Naive B cell (primary cell): Measurements from ENCODE around the gene JCHAIN. TPM values are rescaled to one million over a fixed set of nuclear protein-coding genes. Genes with fewer than 3 reads are reported as not detected.

ENCODE experiments used
- ATAC-seq, 2 donors: fragments of 150-1000 bp; cut with Tn5 transposase; 2 replicates each; pipeline ENCODE4 v1.10.0; 2021; ENCODE audit warnings: low read depth in 2 of 2, mild to moderate bottlenecking in 2 of 2, moderate library complexity in 2 of 2
- DNase-seq: peaks from one replicate; pipeline ENCODE4 v3.0.0; 2022
- H3K27ac Mint-ChIP-seq, 6 donors: one replicate each; pipeline ENCODE4 v1.8.0; 2020 to 2022; ENCODE audit warnings: mild to moderate bottlenecking in 6 of 6, mixed read lengths in 6 of 6, moderate library complexity in 5 of 6, inconsistent platforms in 2 of 6
- H3K27me3 Mint-ChIP-seq, 3 donors: one replicate each; pipeline ENCODE4 v1.8.0; 2021 to 2022; ENCODE audit warnings: mixed read lengths in 3 of 3, mild to moderate bottlenecking in 1 of 3
- H3K36me3 Mint-ChIP-seq, 2 donors: one replicate each; pipeline ENCODE4 v1.8.0; 2020 to 2022; ENCODE audit warnings: mixed read lengths in 2 of 2, inconsistent platforms in 1 of 2, mild to moderate bottlenecking in 1 of 2
- H3K4me1 Mint-ChIP-seq, 3 donors: one replicate each; pipeline ENCODE4 v1.8.0; 2020 to 2022; ENCODE audit warnings: mixed read lengths in 3 of 3, inconsistent platforms in 1 of 3, mild to moderate bottlenecking in 1 of 3, moderate library complexity in 1 of 3
- H3K4me3 Mint-ChIP-seq, 8 donors: one replicate each; pipeline ENCODE4 v1.8.0; 2020 to 2022; ENCODE audit warnings: mild to moderate bottlenecking in 8 of 8, mixed read lengths in 8 of 8, moderate library complexity in 8 of 8, inconsistent platforms in 2 of 8
- H3K9me3 Mint-ChIP-seq, 7 donors: one replicate each; pipeline ENCODE4 v1.8.0; 2020 to 2022; ENCODE audit warnings: mixed read lengths in 7 of 7, mild to moderate bottlenecking in 5 of 7, inconsistent platforms in 2 of 7, moderate library complexity in 1 of 7
- polyA plus RNA-seq, 6 donors: library from polyadenylated mRNA; unstranded; fragments of 300-500 nt; fragmentation: Illumina TruSeq; gene quantifications; one replicate each; pipeline ENCODE4 v1.2.3, GENCODE V29; 2021; ENCODE audit warnings: low read depth in 6 of 6

Gene JCHAIN
- polyA plus RNA-seq: 100 to 1,000 TPM; 198 to 689 (median 314) TPM

GRCh38 chr4:70666369-70666768 lies at the start of gene JCHAIN:
JCHAIN (minus strand) TSS chr4:70666508; CDS start chr4:70666490, 18 bp downstream.
- Mint-ChIP-seq H3K27me3 (no peaks in the 10 kb centered on the region), H3K9me3 (no peaks in the 10 kb centered on the region), H3K27ac (peak within 1 kb of the TSS; percentile 37 to 90 (median 82)), H3K36me3 (peaks cover 0 to 3% of the 10 kb centered on the region in 2 donors), H3K4me1 (peaks cover 16 to 53% (median 46%) of the 10 kb centered on the region in 3 donors), H3K4me3 (peak within 1 kb of the TSS; percentile 72 to 93 (median 86))
- ATAC-seq (peak; percentile 49 to 62), DNase-seq (no peak)

GRCh38 chr4:70715097-70715496 lies 48.8 kb upstream of the JCHAIN start:
- H3K4me1 Mint-ChIP-seq: peaks cover 31 to 45% (median 43%) of the 10 kb centered on the region in 3 donors
- DNase-seq (no peak), ATAC-seq (no peak)
- no peaks in the 10 kb centered on the region for H3K36me3 Mint-ChIP-seq
- no peaks in the 10 kb centered on the region for H3K27me3 Mint-ChIP-seq
- H3K4me3 Mint-ChIP-seq: peak overlapping the region in 4 of 8 donors; percentile 7 to 40 (median 26)
- no peaks in the 10 kb centered on the region for H3K9me3 Mint-ChIP-seq
- peak overlapping the region in 5 of 6 donors; percentile 39 to 82 (median 78) for H3K27ac Mint-ChIP-seq

- H3K36me3 Mint-ChIP-seq: no peaks in the 10 kb centered on the region
- no peak for ATAC-seq
- DNase-seq: no peak
- H3K27ac Mint-ChIP-seq: peak overlapping the region; percentile 63 to 100 (median 92)
- H3K4me3 Mint-ChIP-seq: peak overlapping the region in 5 of 8 donors; percentile 16 to 48 (median 31)
- H3K4me1 Mint-ChIP-seq: peaks cover 34 to 47% (median 43%) of the 10 kb centered on the region in 3 donors
- no peaks in the 10 kb centered on the region for H3K9me3 Mint-ChIP-seq
- H3K27me3 Mint-ChIP-seq: no peaks in the 10 kb centered on the region
These were observed 48.0 kb upstream of the JCHAIN start for GRCh38 chr4:70714079-70714887.

- Mint-ChIP-seq H3K36me3 (no peaks in the 10 kb centered on the region), H3K4me3 (peak overlapping the region; percentile 16 to 83 (median 52)), H3K9me3 (no peaks in the 10 kb centered on the region), H3K27ac (peak overlapping the region; percentile 80 to 100 (median 92)), H3K27me3 (no peaks in the 10 kb centered on the region), H3K4me1 (peaks cover 35 to 53% (median 43%) of the 10 kb centered on the region in 3 donors)
- DNase-seq (peak; percentile 53), ATAC-seq (peak; percentile 92 to 93)
These were observed 47.3 kb upstream of the JCHAIN start for GRCh38 chr4:70713453-70714078.

GRCh38 chr4:70712604-70713452 lies 46.5 kb upstream of the JCHAIN start:
- H3K4me3 Mint-ChIP-seq: peak overlapping the region in 6 of 8 donors; percentile 16 to 83 (median 72)
- peak overlapping the region; percentile 80 to 100 (median 92) for H3K27ac Mint-ChIP-seq
- H3K36me3 Mint-ChIP-seq: no peaks in the 10 kb centered on the region
- DNase-seq: no peak
- no peaks in the 10 kb centered on the region for H3K27me3 Mint-ChIP-seq
- H3K4me1 Mint-ChIP-seq: peaks cover 35 to 53% (median 43%) of the 10 kb centered on the region in 3 donors
- ATAC-seq: no peak
- H3K9me3 Mint-ChIP-seq: no peaks in the 10 kb centered on the region

GRCh38 chr4:70712150-70712549 lies 45.8 kb upstream of the JCHAIN start:
- ATAC-seq: no peak
- no peaks in the 10 kb centered on the region for H3K9me3 Mint-ChIP-seq
- peak overlapping the region in 3 of 6 donors; percentile 40 to 83 (median 80) for H3K27ac Mint-ChIP-seq
- H3K4me1 Mint-ChIP-seq: peaks cover 30 to 53% (median 38%) of the 10 kb centered on the region in 3 donors
- H3K36me3 Mint-ChIP-seq: no peaks in the 10 kb centered on the region
- no peaks in the 10 kb centered on the region for H3K27me3 Mint-ChIP-seq
- peak overlapping the region in 1 of 8 donors; percentile 26 for H3K4me3 Mint-ChIP-seq
- no peak for DNase-seq

GRCh38 chr4:70711599-70711998 lies 45.3 kb upstream of the JCHAIN start:
- H3K9me3 Mint-ChIP-seq: no peaks in the 10 kb centered on the region
- no peak for ATAC-seq
- DNase-seq: no peak
- peaks cover 30 to 54% (median 37%) of the 10 kb centered on the region in 3 donors for H3K4me1 Mint-ChIP-seq
- H3K4me3 Mint-ChIP-seq: peak overlapping the region in 1 of 8 donors; percentile 26
- no peaks in the 10 kb centered on the region for H3K36me3 Mint-ChIP-seq
- H3K27me3 Mint-ChIP-seq: no peaks in the 10 kb centered on the region
- H3K27ac Mint-ChIP-seq: peak overlapping the region in 2 of 6 donors; percentile 80 to 83

- DNase-seq: no peak
- Mint-ChIP-seq H3K27ac (peak overlapping the region in 1 of 6 donors; percentile 54), H3K4me1 (peaks cover 38 to 50% (median 39%) of the 10 kb centered on the region in 3 donors), H3K4me3 (peak overlapping the region in 1 of 8 donors; percentile 53), H3K27me3 (no peaks in the 10 kb centered on the region), H3K36me3 (no peaks in the 10 kb centered on the region), H3K9me3 (no peaks in the 10 kb centered on the region)
- no peak for ATAC-seq
These were observed 43.4 kb upstream of the JCHAIN start for GRCh38 chr4:70709611-70710205.

GRCh38 chr4:70706516-70706915 lies 40.2 kb upstream of the JCHAIN start:
- no peaks in the 10 kb centered on the region for H3K9me3 Mint-ChIP-seq
- DNase-seq: no peak
- no peaks in the 10 kb centered on the region for H3K36me3 Mint-ChIP-seq
- no peaks in the 10 kb centered on the region for H3K27me3 Mint-ChIP-seq
- peak overlapping the region; percentile 88 to 98 (median 94) for H3K4me3 Mint-ChIP-seq
- H3K27ac Mint-ChIP-seq: peak overlapping the region in 5 of 6 donors; percentile 23 to 94 (median 88)
- no peak for ATAC-seq
- H3K4me1 Mint-ChIP-seq: peaks cover 24 to 35% (median 27%) of the 10 kb centered on the region in 3 donors

GRCh38 chr4:70706044-70706461 lies 39.7 kb upstream of the JCHAIN start:
- no peaks in the 10 kb centered on the region for H3K27me3 Mint-ChIP-seq
- H3K27ac Mint-ChIP-seq: peak overlapping the region in 5 of 6 donors; percentile 23 to 94 (median 90)
- no peaks in the 10 kb centered on the region for H3K36me3 Mint-ChIP-seq
- H3K4me3 Mint-ChIP-seq: peak overlapping the region; percentile 88 to 98 (median 94)
- peaks cover 23 to 33% (median 27%) of the 10 kb centered on the region in 3 donors for H3K4me1 Mint-ChIP-seq
- no peaks in the 10 kb centered on the region for H3K9me3 Mint-ChIP-seq
- no peak for ATAC-seq
- no peak for DNase-seq

GRCh38 chr4:70705183-70706043 lies 39.1 kb upstream of the JCHAIN start:
- Mint-ChIP-seq H3K4me3 (peak overlapping the region; percentile 88 to 98 (median 94)), H3K4me1 (peaks cover 23 to 33% (median 27%) of the 10 kb centered on the region in 3 donors), H3K27ac (peak overlapping the region; percentile 23 to 94 (median 90)), H3K36me3 (no peaks in the 10 kb centered on the region), H3K9me3 (no peaks in the 10 kb centered on the region), H3K27me3 (no peaks in the 10 kb centered on the region)
- peak; percentile 76 for DNase-seq
- peak; percentile 69 to 72 for ATAC-seq

GRCh38 chr4:70704931-70705182 lies 38.5 kb upstream of the JCHAIN start:
- H3K27ac Mint-ChIP-seq: peak overlapping the region in 2 of 6 donors; percentile 29 to 89
- no peaks in the 10 kb centered on the region for H3K9me3 Mint-ChIP-seq
- no peaks in the 10 kb centered on the region for H3K27me3 Mint-ChIP-seq
- no peak for ATAC-seq
- DNase-seq: no peak
- no peaks in the 10 kb centered on the region for H3K36me3 Mint-ChIP-seq
- peaks cover 23 to 33% (median 26%) of the 10 kb centered on the region in 3 donors for H3K4me1 Mint-ChIP-seq
- H3K4me3 Mint-ChIP-seq: peak overlapping the region in 7 of 8 donors; percentile 40 to 97 (median 91)
